Neural progenitor cell (in vitro differentiated cells): Measurements from ENCODE around the gene PTPRT.

Experiments used
- EZH2 ChIP-seq: fragments of 200-600 bp; sonication (generic); IDR thresholded peaks from 2 replicates; pipeline ENCODE4 v1.6.1; 2017; ENCODE audit warnings: antibody characterized with exemption, mild to moderate bottlenecking, moderate library complexity
- EZH2phosphoT487 ChIP-seq: fragments of 200-600 bp; sonication (generic); IDR thresholded peaks from 2 replicates; pipeline ENCODE4 v1.6.1; 2017; ENCODE audit warnings: antibody characterized with exemption
- TF ChIP-seq, protein P1 (sequence below): fragments of 200-600 bp; sonication (generic); IDR thresholded peaks from 2 replicates; pipeline ENCODE4 v1.5.1; 2017; ENCODE audit warnings: antibody characterized with exemption, mild to moderate bottlenecking

DNA sequence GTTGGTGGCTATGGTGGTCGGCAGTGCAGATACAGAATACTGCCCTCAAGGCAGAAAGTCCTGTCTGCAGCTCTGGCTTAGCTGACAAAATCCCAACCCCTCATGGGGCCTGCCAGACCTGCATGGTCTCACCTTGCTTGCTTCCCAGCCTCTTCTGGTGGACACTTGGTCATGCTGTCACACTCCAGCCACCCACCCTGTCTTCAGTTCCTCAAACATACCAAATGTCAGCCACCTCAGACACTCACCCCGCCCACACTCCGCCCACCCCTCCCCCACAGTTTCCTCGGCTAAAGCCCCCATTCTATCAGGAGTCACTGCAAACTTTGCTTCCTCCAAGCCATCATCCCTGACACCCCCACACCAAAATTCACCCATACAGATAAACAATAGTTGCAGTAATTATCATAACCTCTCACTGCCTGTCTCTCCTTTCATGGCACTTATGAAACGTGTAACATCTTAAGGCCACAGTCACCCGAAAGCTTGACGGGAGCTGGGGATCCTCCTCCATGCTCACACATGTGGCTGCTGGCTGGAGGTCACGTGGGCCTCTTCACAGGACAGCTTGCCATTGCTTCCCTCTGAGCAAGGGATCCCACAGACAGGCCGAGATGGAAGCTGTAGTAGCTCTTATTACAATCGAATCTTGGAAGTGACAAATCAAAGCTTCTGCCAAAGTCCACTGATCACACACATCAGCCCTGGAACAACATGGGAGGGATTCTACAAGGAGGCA, 202.2 kb downstream of the PTPRT start:
- TF ChIP-seq, protein P1, sequence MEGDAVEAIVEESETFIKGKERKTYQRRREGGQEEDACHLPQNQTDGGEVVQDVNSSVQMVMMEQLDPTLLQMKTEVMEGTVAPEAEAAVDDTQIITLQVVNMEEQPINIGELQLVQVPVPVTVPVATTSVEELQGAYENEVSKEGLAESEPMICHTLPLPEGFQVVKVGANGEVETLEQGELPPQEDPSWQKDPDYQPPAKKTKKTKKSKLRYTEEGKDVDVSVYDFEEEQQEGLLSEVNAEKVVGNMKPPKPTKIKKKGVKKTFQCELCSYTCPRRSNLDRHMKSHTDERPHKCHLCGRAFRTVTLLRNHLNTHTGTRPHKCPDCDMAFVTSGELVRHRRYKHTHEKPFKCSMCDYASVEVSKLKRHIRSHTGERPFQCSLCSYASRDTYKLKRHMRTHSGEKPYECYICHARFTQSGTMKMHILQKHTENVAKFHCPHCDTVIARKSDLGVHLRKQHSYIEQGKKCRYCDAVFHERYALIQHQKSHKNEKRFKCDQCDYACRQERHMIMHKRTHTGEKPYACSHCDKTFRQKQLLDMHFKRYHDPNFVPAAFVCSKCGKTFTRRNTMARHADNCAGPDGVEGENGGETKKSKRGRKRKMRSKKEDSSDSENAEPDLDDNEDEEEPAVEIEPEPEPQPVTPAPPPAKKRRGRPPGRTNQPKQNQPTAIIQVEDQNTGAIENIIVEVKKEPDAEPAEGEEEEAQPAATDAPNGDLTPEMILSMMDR: no peak
- no peak for TF ChIP-seq EZH2phosphoT487
- no peak for TF ChIP-seq EZH2
